GM12892 (cell line): Measurements from ENCODE around the gene PPP1R15B.

ENCODE experiments used
- POLR2A ChIP-seq: IDR thresholded peaks from 2 replicates; pipeline ENCODE4 v1.6.1; 2011; ENCODE audit warnings: low read depth, low read length, control low read depth
- TAF1 ChIP-seq: IDR thresholded peaks from 2 replicates; pipeline ENCODE4 v1.6.1; 2011; ENCODE audit warnings: low read depth, mild to moderate bottlenecking, control low read depth, low read length, borderline replicate concordance

GRCh38 chr1:204416589-204417073, 5.0 kb upstream of the PPP1R15B start:
- TF ChIP-seq POLR2A (no peak), TAF1 (no peak)
